HepG2 (cell line): ENCODE data around the gene LZTS2. TPM values are rescaled to one million over a fixed set of nuclear protein-coding genes. Genes with fewer than 3 reads are reported as not detected.

Experiments used
- ZNF431 ChIP-seq: sonication (generic); formaldehyde crosslinking; IDR thresholded peaks from 2 replicates; pipeline ENCODE4 v1.9.0; 2022; ENCODE audit warnings: missing genetic modification reagents, low read depth, mild to moderate bottlenecking, borderline replicate concordance
- ZNF549 ChIP-seq: sonication (generic); formaldehyde crosslinking; IDR thresholded peaks from 2 replicates; pipeline ENCODE4 v1.5.0; 2020; ENCODE audit warnings: missing genetic modification reagents
- ZNF615 ChIP-seq: sonication (generic); formaldehyde crosslinking; IDR thresholded peaks from 2 replicates; pipeline ENCODE4 v1.5.0; 2020; ENCODE audit warnings: mild to moderate bottlenecking, missing genetic modification reagents, borderline replicate concordance
- ZNF616 ChIP-seq: sonication (generic); formaldehyde crosslinking; IDR thresholded peaks from 2 replicates; pipeline ENCODE4 v1.5.0; 2020; ENCODE audit warnings: low read depth, mild to moderate bottlenecking, missing genetic modification reagents
- ZNF672 ChIP-seq: sonication (generic); formaldehyde crosslinking; IDR thresholded peaks from 2 replicates; pipeline ENCODE4 v1.8.1; 2022; ENCODE audit warnings: missing genetic modification reagents
- ZNF766 ChIP-seq: sonication (generic); formaldehyde crosslinking; IDR thresholded peaks from 2 replicates; pipeline ENCODE4 v1.5.0; 2020; ENCODE audit warnings: missing genetic modification reagents, borderline replicate concordance
- polyA plus RNA-seq, 8 experiments: library from polyadenylated mRNA; depleted of rRNA in 3 of 8; stranded (reverse) in 7 of 8; unstranded in 1 of 8; fragments of >200 nt; fragmentation: Illumina TruSeq in 4 of 8; extraction: Trizol in 4 of 8; gene quantifications; 2 replicates each; pipeline versions ENCODE4 v1.2.1 to v1.2.3, GENCODE V29; 2011 to 2016; ENCODE audit warnings: low read depth in 4 of 8, missing spikeins in 1 of 8, mixed read lengths in 1 of 8; ENCODE audit not compliant: insufficient read depth in 1 of 8
- total RNA-seq, 5 experiments: library from RNA; depleted of rRNA; stranded (reverse); fragments of >200 nt; fragmentation: Illumina TruSeq; extraction: Trizol; gene quantifications; 2 replicates each; pipeline ENCODE4 v1.2.3, GENCODE V29; 2016; ENCODE audit warnings: low read depth in 1 of 5
- TF ChIP-seq, protein P1 (sequence below): sonication (generic); formaldehyde crosslinking; IDR thresholded peaks from 2 replicates; pipeline ENCODE4 v1.5.1; 2020; ENCODE audit warnings: mild to moderate bottlenecking, missing genetic modification reagents, borderline replicate concordance
- TF ChIP-seq, protein P2 (sequence below): sonication (generic); formaldehyde crosslinking; IDR thresholded peaks from 2 replicates; pipeline ENCODE4 v1.8.1; 2022; ENCODE audit warnings: mild to moderate bottlenecking, missing genetic modification reagents
- TF ChIP-seq, protein P3 (sequence below): IDR thresholded peaks from 2 replicates; pipeline ENCODE4 v1.6.1; 2016
- TF ChIP-seq, protein P4 (sequence below): sonication (generic); formaldehyde crosslinking; IDR thresholded peaks from 2 replicates; pipeline ENCODE4 v1.4.0; 2020; ENCODE audit warnings: mild to moderate bottlenecking, missing genetic modification reagents
- TF ChIP-seq, protein P5 (sequence below): sonication (generic); formaldehyde crosslinking; IDR thresholded peaks from 2 replicates; pipeline ENCODE4 v1.9.0; 2021; ENCODE audit warnings: missing genetic modification reagents, mild to moderate bottlenecking, borderline replicate concordance
- TF ChIP-seq, protein P6 (sequence below): sonication (generic); formaldehyde crosslinking; conservative IDR thresholded peaks from 2 replicates; pipeline ENCODE4 v1.4.0; 2020; ENCODE audit warnings: missing genetic modification reagents
- TF ChIP-seq, protein P7 (sequence below): sonication (generic); formaldehyde crosslinking; IDR thresholded peaks from 2 replicates; pipeline ENCODE4 v1.9.0; 2021; ENCODE audit warnings: missing genetic modification reagents, borderline replicate concordance
- TF ChIP-seq, protein P8 (sequence below): sonication (generic); formaldehyde crosslinking; IDR thresholded peaks from 2 replicates; pipeline ENCODE4 v1.5.0; 2020; ENCODE audit warnings: missing genetic modification reagents

LZTS2 gene
- total and polyA plus RNA-seq, 2 of the 13 experiments (the other 11 are each of a cell fraction or from before 2014, with no cell fraction given), result 43.6 to 65.6 TPM

DNA sequence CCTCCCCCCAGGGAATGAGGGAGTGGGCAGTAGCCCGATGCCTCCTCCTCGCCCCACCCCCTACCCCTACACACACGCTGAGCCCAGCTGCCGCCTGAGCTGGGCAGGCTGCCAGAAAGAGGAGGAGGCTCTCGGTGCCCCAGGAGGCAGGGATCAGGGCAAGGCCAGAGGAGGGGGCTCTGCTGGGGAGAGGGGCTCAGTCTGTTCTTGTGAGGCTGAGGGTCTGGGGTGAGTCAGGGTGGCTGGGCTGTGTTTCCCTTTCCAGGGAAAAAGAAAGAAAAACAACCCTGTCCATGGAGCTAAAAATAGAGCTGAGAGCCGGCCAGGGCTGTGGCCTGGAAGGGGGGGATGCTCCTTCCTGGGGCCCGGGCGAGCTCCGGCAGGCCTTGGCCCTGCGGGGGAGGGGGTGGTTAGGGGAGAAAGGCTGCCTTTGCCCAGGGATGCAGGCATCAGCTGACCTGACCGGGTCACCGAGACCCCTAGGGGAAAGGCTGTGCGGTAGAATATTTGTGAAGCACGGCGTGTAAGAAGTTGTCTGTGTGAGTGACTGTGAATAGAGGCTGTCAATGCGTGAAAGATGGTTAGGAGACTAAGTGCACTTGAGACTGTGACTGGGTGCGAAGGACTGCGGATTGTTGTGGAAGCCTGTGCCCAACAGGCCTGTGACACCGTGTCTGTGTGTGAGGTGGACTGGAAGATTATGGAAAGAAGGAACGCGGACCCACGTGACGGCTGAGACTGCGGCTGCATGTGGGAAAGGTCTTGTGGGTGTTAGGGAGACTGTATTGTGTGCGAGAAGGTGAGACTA lies 1.2 kb upstream of the LZTS2 start (continued):
- TF ChIP-seq, protein P1, sequence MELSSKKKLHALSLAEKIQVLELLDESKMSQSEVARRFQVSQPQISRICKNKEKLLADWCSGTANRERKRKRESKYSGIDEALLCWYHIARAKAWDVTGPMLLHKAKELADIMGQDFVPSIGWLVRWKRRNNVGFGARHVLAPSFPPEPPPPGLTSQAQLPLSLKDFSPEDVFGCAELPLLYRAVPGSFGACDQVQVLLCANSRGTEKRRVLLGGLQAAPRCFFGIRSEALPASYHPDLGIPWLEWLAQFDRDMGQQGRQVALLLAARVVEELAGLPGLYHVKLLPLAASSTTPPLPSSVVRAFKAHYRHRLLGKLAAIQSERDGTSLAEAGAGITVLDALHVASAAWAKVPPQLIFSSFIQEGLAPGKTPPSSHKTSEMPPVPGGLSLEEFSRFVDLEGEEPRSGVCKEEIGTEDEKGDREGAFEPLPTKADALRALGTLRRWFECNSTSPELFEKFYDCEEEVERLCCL (CRISPR knock-in tag), result no peak
- TF ChIP-seq ZNF431 (CRISPR knock-in tag) (no peak), ZNF672 (CRISPR knock-in tag) (no peak), ZNF766 (CRISPR knock-in tag) (no peak), ZNF615 (CRISPR knock-in tag) (no peak), ZNF616 (CRISPR knock-in tag) (no peak), ZNF549 (CRISPR knock-in tag) (no peak)
- TF ChIP-seq, protein P2, sequence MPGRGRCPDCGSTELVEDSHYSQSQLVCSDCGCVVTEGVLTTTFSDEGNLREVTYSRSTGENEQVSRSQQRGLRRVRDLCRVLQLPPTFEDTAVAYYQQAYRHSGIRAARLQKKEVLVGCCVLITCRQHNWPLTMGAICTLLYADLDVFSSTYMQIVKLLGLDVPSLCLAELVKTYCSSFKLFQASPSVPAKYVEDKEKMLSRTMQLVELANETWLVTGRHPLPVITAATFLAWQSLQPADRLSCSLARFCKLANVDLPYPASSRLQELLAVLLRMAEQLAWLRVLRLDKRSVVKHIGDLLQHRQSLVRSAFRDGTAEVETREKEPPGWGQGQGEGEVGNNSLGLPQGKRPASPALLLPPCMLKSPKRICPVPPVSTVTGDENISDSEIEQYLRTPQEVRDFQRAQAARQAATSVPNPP, result no peak
- TF ChIP-seq, protein P3, sequence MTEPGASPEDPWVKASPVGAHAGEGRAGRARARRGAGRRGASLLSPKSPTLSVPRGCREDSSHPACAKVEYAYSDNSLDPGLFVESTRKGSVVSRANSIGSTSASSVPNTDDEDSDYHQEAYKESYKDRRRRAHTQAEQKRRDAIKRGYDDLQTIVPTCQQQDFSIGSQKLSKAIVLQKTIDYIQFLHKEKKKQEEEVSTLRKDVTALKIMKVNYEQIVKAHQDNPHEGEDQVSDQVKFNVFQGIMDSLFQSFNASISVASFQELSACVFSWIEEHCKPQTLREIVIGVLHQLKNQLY (CRISPR knock-in tag), result no peak
- TF ChIP-seq, protein P4, sequence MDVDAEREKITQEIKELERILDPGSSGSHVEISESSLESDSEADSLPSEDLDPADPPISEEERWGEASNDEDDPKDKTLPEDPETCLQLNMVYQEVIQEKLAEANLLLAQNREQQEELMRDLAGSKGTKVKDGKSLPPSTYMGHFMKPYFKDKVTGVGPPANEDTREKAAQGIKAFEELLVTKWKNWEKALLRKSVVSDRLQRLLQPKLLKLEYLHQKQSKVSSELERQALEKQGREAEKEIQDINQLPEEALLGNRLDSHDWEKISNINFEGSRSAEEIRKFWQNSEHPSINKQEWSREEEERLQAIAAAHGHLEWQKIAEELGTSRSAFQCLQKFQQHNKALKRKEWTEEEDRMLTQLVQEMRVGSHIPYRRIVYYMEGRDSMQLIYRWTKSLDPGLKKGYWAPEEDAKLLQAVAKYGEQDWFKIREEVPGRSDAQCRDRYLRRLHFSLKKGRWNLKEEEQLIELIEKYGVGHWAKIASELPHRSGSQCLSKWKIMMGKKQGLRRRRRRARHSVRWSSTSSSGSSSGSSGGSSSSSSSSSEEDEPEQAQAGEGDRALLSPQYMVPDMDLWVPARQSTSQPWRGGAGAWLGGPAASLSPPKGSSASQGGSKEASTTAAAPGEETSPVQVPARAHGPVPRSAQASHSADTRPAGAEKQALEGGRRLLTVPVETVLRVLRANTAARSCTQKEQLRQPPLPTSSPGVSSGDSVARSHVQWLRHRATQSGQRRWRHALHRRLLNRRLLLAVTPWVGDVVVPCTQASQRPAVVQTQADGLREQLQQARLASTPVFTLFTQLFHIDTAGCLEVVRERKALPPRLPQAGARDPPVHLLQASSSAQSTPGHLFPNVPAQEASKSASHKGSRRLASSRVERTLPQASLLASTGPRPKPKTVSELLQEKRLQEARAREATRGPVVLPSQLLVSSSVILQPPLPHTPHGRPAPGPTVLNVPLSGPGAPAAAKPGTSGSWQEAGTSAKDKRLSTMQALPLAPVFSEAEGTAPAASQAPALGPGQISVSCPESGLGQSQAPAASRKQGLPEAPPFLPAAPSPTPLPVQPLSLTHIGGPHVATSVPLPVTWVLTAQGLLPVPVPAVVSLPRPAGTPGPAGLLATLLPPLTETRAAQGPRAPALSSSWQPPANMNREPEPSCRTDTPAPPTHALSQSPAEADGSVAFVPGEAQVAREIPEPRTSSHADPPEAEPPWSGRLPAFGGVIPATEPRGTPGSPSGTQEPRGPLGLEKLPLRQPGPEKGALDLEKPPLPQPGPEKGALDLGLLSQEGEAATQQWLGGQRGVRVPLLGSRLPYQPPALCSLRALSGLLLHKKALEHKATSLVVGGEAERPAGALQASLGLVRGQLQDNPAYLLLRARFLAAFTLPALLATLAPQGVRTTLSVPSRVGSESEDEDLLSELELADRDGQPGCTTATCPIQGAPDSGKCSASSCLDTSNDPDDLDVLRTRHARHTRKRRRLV (CRISPR knock-in tag), result no peak
- TF ChIP-seq, protein P5, sequence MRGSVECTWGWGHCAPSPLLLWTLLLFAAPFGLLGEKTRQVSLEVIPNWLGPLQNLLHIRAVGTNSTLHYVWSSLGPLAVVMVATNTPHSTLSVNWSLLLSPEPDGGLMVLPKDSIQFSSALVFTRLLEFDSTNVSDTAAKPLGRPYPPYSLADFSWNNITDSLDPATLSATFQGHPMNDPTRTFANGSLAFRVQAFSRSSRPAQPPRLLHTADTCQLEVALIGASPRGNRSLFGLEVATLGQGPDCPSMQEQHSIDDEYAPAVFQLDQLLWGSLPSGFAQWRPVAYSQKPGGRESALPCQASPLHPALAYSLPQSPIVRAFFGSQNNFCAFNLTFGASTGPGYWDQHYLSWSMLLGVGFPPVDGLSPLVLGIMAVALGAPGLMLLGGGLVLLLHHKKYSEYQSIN, result no peak
- TF ChIP-seq, protein P6, sequence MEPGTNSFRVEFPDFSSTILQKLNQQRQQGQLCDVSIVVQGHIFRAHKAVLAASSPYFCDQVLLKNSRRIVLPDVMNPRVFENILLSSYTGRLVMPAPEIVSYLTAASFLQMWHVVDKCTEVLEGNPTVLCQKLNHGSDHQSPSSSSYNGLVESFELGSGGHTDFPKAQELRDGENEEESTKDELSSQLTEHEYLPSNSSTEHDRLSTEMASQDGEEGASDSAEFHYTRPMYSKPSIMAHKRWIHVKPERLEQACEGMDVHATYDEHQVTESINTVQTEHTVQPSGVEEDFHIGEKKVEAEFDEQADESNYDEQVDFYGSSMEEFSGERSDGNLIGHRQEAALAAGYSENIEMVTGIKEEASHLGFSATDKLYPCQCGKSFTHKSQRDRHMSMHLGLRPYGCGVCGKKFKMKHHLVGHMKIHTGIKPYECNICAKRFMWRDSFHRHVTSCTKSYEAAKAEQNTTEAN (CRISPR knock-in tag), result no peak
- TF ChIP-seq, protein P7, sequence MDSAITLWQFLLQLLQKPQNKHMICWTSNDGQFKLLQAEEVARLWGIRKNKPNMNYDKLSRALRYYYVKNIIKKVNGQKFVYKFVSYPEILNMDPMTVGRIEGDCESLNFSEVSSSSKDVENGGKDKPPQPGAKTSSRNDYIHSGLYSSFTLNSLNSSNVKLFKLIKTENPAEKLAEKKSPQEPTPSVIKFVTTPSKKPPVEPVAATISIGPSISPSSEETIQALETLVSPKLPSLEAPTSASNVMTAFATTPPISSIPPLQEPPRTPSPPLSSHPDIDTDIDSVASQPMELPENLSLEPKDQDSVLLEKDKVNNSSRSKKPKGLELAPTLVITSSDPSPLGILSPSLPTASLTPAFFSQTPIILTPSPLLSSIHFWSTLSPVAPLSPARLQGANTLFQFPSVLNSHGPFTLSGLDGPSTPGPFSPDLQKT (CRISPR knock-in tag), result no peak
- TF ChIP-seq, protein P8, sequence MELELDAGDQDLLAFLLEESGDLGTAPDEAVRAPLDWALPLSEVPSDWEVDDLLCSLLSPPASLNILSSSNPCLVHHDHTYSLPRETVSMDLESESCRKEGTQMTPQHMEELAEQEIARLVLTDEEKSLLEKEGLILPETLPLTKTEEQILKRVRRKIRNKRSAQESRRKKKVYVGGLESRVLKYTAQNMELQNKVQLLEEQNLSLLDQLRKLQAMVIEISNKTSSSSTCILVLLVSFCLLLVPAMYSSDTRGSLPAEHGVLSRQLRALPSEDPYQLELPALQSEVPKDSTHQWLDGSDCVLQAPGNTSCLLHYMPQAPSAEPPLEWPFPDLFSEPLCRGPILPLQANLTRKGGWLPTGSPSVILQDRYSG (CRISPR knock-in tag), result no peak
